H9 (cell line): ENCODE data around the gene CRMP1. TPM values are rescaled to one million over a fixed set of nuclear protein-coding genes. Genes with fewer than 3 reads are reported as not detected.

Experiments used
- DNase-seq: peaks from one replicate; pipeline ENCODE4 v3.0.0-alpha.2; 2017
- H2AFZ ChIP-seq: one replicate; pipeline ENCODE4 v1.6.1; 2013; ENCODE audit warnings: mild to moderate bottlenecking, low read length, control low read depth, moderate library complexity
- H2AK5ac ChIP-seq: 2 replicates; pipeline ENCODE4 v1.6.1; 2013; ENCODE audit warnings: low read length, control low read depth, mixed read lengths; ENCODE audit not compliant: insufficient read length
- H2BK120ac ChIP-seq: one replicate; pipeline ENCODE4 v1.6.1; 2013; ENCODE audit warnings: low read depth, mild to moderate bottlenecking, low read length, control low read depth, inconsistent platforms; ENCODE audit not compliant: poor library complexity, severe bottlenecking
- H2BK12ac ChIP-seq: 2 replicates; pipeline ENCODE4 v1.6.1; 2013; ENCODE audit warnings: low read length, control low read depth, mixed read lengths, low read depth; ENCODE audit not compliant: insufficient read length
- H2BK15ac ChIP-seq: 2 replicates; pipeline ENCODE4 v1.6.1; 2013; ENCODE audit warnings: low read depth, low read length, control low read depth
- H2BK20ac ChIP-seq: one replicate; pipeline ENCODE4 v1.6.1; 2013; ENCODE audit warnings: low read depth, mild to moderate bottlenecking, low read length, control low read depth, inconsistent platforms; ENCODE audit not compliant: poor library complexity, severe bottlenecking
- H2BK5ac ChIP-seq: 2 replicates; pipeline ENCODE4 v1.6.1; 2013; ENCODE audit warnings: low read length, control low read depth, mixed read lengths; ENCODE audit not compliant: insufficient read length
- H3K14ac ChIP-seq: 2 replicates; pipeline ENCODE4 v1.6.1; 2013; ENCODE audit warnings: low read length, control low read depth; ENCODE audit not compliant: insufficient read depth
- H3K18ac ChIP-seq: 2 replicates; pipeline ENCODE4 v1.6.1; 2013; ENCODE audit warnings: low read depth, mild to moderate bottlenecking, mixed read lengths, low read length, control low read depth; ENCODE audit not compliant: insufficient read length
- H3K23ac ChIP-seq: 2 replicates; pipeline ENCODE4 v1.6.1; 2013; ENCODE audit warnings: low read length, control low read depth, mixed read lengths, low read depth; ENCODE audit not compliant: insufficient read length
- H3K23me2 ChIP-seq: 2 replicates; pipeline ENCODE4 v1.6.1; 2013; ENCODE audit warnings: low read depth, mild to moderate bottlenecking, mixed read lengths, low read length, control low read depth; ENCODE audit not compliant: insufficient read length, poor library complexity, severe bottlenecking
- H3K27ac ChIP-seq: 2 replicates; pipeline ENCODE4 v1.5.1; 2013; ENCODE audit warnings: low read length, control low read depth, mixed read lengths, low read depth; ENCODE audit not compliant: insufficient read length
- H3K27me3 ChIP-seq: 2 replicates; pipeline ENCODE4 v1.6.1; 2013; ENCODE audit warnings: low read length, control low read depth, inconsistent platforms; ENCODE audit not compliant: insufficient read depth
- H3K4ac ChIP-seq: 2 replicates; pipeline ENCODE4 v1.6.1; 2013; ENCODE audit warnings: low read depth, mild to moderate bottlenecking, control low read depth, inconsistent platforms, low read length, moderate library complexity
- H3K4me1 ChIP-seq: 2 replicates; pipeline ENCODE4 v1.6.1; 2013; ENCODE audit warnings: low read length, control low read depth, inconsistent platforms; ENCODE audit not compliant: insufficient read depth
- H3K4me2 ChIP-seq: 2 replicates; pipeline ENCODE4 v1.6.1; 2013; ENCODE audit warnings: low read length, control low read depth, mixed read lengths; ENCODE audit not compliant: insufficient read length, insufficient read depth
- H3K56ac ChIP-seq: 2 replicates; pipeline ENCODE4 v1.6.1; 2013; ENCODE audit warnings: low read depth, mild to moderate bottlenecking, mixed read lengths, low read length, control low read depth; ENCODE audit not compliant: insufficient read length
- H3K79me1 ChIP-seq: 2 replicates; pipeline ENCODE4 v1.6.1; 2013; ENCODE audit warnings: low read depth, mild to moderate bottlenecking, moderate library complexity, low read length, control low read depth, inconsistent platforms; ENCODE audit not compliant: insufficient read depth, poor library complexity, severe bottlenecking
- H3K79me2 ChIP-seq: 2 replicates; pipeline ENCODE4 v1.6.1; 2013; ENCODE audit warnings: low read length, control low read depth, inconsistent platforms; ENCODE audit not compliant: insufficient read depth
- H3K9ac ChIP-seq: 2 replicates; pipeline ENCODE4 v1.6.1; 2013; ENCODE audit warnings: low read length, control low read depth, mixed read lengths; ENCODE audit not compliant: insufficient read length; ENCODE audit errors: extremely low read depth
- H3K9me3 ChIP-seq: one replicate; pipeline ENCODE4 v1.6.1; 2013; ENCODE audit warnings: low read depth, low read length, inconsistent platforms; ENCODE audit not compliant: control insufficient read depth
- H3T11ph ChIP-seq: one replicate; pipeline ENCODE4 v1.6.1; 2013; ENCODE audit warnings: mild to moderate bottlenecking, low read length, control low read depth, inconsistent platforms
- H4K20me1 ChIP-seq: one replicate; pipeline ENCODE4 v1.6.1; 2013; ENCODE audit not compliant: control insufficient read depth, insufficient read length, insufficient read depth
- H4K5ac ChIP-seq: 2 replicates; pipeline ENCODE4 v1.6.1; 2013; ENCODE audit warnings: low read depth, mild to moderate bottlenecking, mixed read lengths, low read length, control low read depth; ENCODE audit not compliant: insufficient read length
- H4K8ac ChIP-seq: replicated peaks from 2 replicates; pipeline ENCODE4 v1.6.1; 2013; ENCODE audit warnings: low read length, control low read depth, mixed read lengths, low read depth; ENCODE audit not compliant: insufficient read length
- H4K91ac ChIP-seq: 2 replicates; pipeline ENCODE4 v1.6.1; 2013; ENCODE audit warnings: low read depth, mild to moderate bottlenecking, moderate library complexity, mixed read lengths, low read length, control low read depth; ENCODE audit not compliant: insufficient read length
- H3K27ac Mint-ChIP-seq, 3 experiments: 2 replicates in 2 of 3; 3 replicates in 1 of 3; pipeline ENCODE4 v1.8.0; 2020 to 2021; ENCODE audit warnings: mixed read lengths in 3 of 3, mild to moderate bottlenecking in 1 of 3, moderate library complexity in 1 of 3
- H3K27me3 Mint-ChIP-seq: 2 replicates; pipeline ENCODE4 v1.8.0; 2021; ENCODE audit warnings: low read depth, mild to moderate bottlenecking, moderate library complexity, mixed read lengths
- H3K36me3 Mint-ChIP-seq, 3 experiments: 2 replicates in 2 of 3; 3 replicates in 1 of 3; pipeline ENCODE4 v1.8.0; 2020 to 2021; ENCODE audit warnings: low read depth in 3 of 3, mixed read lengths in 3 of 3; ENCODE audit not compliant: insufficient read depth in 1 of 3
- H3K4me1 Mint-ChIP-seq, 2 experiments: 2 replicates each; pipeline ENCODE4 v1.8.0; 2020; ENCODE audit warnings: mixed read lengths in 2 of 2
- H3K4me3 Mint-ChIP-seq, 2 experiments: 2 replicates in 1 of 2; 3 replicates in 1 of 2; pipeline ENCODE4 v1.8.0; 2020 to 2021; ENCODE audit warnings: mild to moderate bottlenecking in 2 of 2, mixed read lengths in 2 of 2, moderate library complexity in 1 of 2
- H3K9me3 Mint-ChIP-seq, 2 experiments: 2 replicates in 1 of 2; 3 replicates in 1 of 2; pipeline ENCODE4 v1.8.0; 2020; ENCODE audit warnings: mild to moderate bottlenecking in 2 of 2, mixed read lengths in 2 of 2, moderate library complexity in 1 of 2
- WGBS: extraction: QIAGEN DNeasy Blood & Tissue Kit; methylation state at CpG from one replicate; pipeline ENCODE4 v1.1.7; 2013; ENCODE audit warnings: missing lambda C conversion rate, low lambda C conversion rate, mixed read lengths; ENCODE audit not compliant: insufficient read length; ENCODE audit errors: extremely low coverage; 5-methylcytosine and 5-hydroxymethylcytosine counted together
- total RNA-seq: library from RNA; stranded (reverse); gene quantifications from 2 replicates; pipeline ENCODE4 v1.2.1, GENCODE V29; 2021
- TF ChIP-seq, protein P1 (sequence below): fragments of 200-600 bp; sonication (generic); conservative IDR thresholded peaks from 3 replicates; pipeline ENCODE4 v1.8.0; 2021; ENCODE audit warnings: antibody characterized with exemption, mild to moderate bottlenecking

The CRMP1 gene
- total RNA-seq, 1 experiment from 2014 or later = 71.6 TPM

DNA sequence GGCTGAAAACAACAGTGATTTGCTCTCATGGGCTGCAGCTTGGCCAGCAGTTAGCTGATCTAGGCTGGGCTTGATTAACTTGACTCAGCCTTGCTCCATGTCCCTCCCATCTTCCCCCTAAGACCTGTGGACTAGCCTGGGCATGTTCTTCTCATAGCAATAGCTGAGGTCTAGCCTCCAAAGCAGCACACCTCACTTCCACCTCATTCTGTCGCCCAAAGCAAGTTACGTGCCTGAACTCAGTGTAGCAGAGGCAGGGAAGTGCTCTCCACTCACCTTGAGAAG, 119.7 kb downstream of the CRMP1 start:
- Mint-ChIP-seq H3K4me1 (peaks cover 21% of the 10 kb centered on the region in 2 experiments), H3K27me3 (no peaks in the 10 kb centered on the region), H3K27ac (peak overlapping the region in 1 of 3 experiments; percentile 50; a peak in 2 of 7 replicates), H3K4me3 (no peak overlapping the region), H3K36me3 (peaks cover 61 to 63% (median 62%) of the 10 kb centered on the region in 3 experiments), H3K9me3 (peaks cover 44 to 45% of the 10 kb centered on the region in 2 experiments)
- Histone ChIP-seq H3K27me3 (no peaks in the 10 kb centered on the region), H3K4me2 (no peak overlapping the region), H4K91ac (no peak overlapping the region), H2BK12ac (no peak overlapping the region), H3K23ac (no peak overlapping the region), H2AK5ac (no peak overlapping the region), H2BK120ac (no peak overlapping the region), H3K79me1 (no peaks in the 10 kb centered on the region), H2AFZ (no peak overlapping the region), H4K8ac (no peak overlapping the region), H3T11ph (no peak overlapping the region), H3K14ac (no peak overlapping the region), H2BK5ac (no peak overlapping the region), H3K9ac (no peak overlapping the region), H3K27ac (no peak overlapping the region), H3K23me2 (no peaks in the 10 kb centered on the region), H4K5ac (no peak overlapping the region), H4K20me1 (no peaks in the 10 kb centered on the region), H3K4ac (no peak overlapping the region), H3K56ac (no peak overlapping the region), H2BK20ac (no peak overlapping the region), H2BK15ac (no peak overlapping the region), H3K4me1 (peaks cover 6% of the 10 kb centered on the region; the same call in 1 of the 2 replicates), H3K79me2 (no peaks in the 10 kb centered on the region), H3K9me3 (peaks cover 26% of the 10 kb centered on the region), H3K18ac (no peak overlapping the region)
- no CpG with 5 or more reads among the region's 2 CpGs for WGBS
- peak; percentile 32 for DNase-seq
- TF ChIP-seq, protein P1, sequence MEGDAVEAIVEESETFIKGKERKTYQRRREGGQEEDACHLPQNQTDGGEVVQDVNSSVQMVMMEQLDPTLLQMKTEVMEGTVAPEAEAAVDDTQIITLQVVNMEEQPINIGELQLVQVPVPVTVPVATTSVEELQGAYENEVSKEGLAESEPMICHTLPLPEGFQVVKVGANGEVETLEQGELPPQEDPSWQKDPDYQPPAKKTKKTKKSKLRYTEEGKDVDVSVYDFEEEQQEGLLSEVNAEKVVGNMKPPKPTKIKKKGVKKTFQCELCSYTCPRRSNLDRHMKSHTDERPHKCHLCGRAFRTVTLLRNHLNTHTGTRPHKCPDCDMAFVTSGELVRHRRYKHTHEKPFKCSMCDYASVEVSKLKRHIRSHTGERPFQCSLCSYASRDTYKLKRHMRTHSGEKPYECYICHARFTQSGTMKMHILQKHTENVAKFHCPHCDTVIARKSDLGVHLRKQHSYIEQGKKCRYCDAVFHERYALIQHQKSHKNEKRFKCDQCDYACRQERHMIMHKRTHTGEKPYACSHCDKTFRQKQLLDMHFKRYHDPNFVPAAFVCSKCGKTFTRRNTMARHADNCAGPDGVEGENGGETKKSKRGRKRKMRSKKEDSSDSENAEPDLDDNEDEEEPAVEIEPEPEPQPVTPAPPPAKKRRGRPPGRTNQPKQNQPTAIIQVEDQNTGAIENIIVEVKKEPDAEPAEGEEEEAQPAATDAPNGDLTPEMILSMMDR = no peak
